IMR-90 (cell line): Measurements from ENCODE around the gene DNM2. TPM values are rescaled to one million over a fixed set of nuclear protein-coding genes. Genes with fewer than 3 reads are reported as not detected.

Experiments used
- ATAC-seq: fragments of 200-7000 bp; cut with Tn5 transposase; 2 replicates; pipeline ENCODE4 v1.9.1; 2020; ENCODE audit warnings: low read depth, mild to moderate bottlenecking, moderate library complexity
- BruUV-seq: library from RNA; stranded (reverse); fragments of 400-500 nt; replicated peaks from 2 replicates; lab custom pipeline; 2021; lab: Mats Ljungman, UMichigan
- CTCF ChIA-PET: fragments of 300-600 bp; formaldehyde crosslinking; extraction: SDS; loops from one replicate; lab custom pipeline; 2021; ENCODE audit warnings: antibody characterized with exemption; lab: Yijun Ruan, JAX
- POLR2A ChIA-PET: fragments of 300-600 bp; sonication (Branson Sonifier 250); formaldehyde crosslinking; loops from one replicate; lab custom pipeline; 2022; ENCODE audit warnings: antibody characterized with exemption; ENCODE audit not compliant: unreplicated experiment; lab: Charles Lee
- DNase-seq: peaks from one replicate; pipeline ENCODE4 v3.0.0; 2013
- H2AFZ ChIP-seq: replicated peaks from 2 replicates; pipeline ENCODE3; 2013; ENCODE audit warnings: low read length, mild to moderate bottlenecking; ENCODE audit not compliant: poor library complexity
- H2AK5ac ChIP-seq: 2 replicates; pipeline ENCODE4 v1.6.1; 2013; ENCODE audit warnings: low read depth, low read length, inconsistent platforms
- H2AK9ac ChIP-seq: replicated peaks from 2 replicates; pipeline ENCODE3; 2013; ENCODE audit warnings: mild to moderate bottlenecking, low read depth, low read length, moderate library complexity; ENCODE audit not compliant: poor library complexity
- H2BK120ac ChIP-seq: 2 replicates; pipeline ENCODE4 v1.6.1; 2013; ENCODE audit warnings: low read depth, low read length, inconsistent platforms
- H2BK15ac ChIP-seq: 3 replicates; pipeline ENCODE4 v1.6.1; 2013; ENCODE audit warnings: low read depth, low read length, inconsistent platforms
- H2BK20ac ChIP-seq: 2 replicates; pipeline ENCODE4 v1.6.1; 2013; ENCODE audit warnings: low read depth, mild to moderate bottlenecking, inconsistent platforms, low read length, moderate library complexity
- H2BK5ac ChIP-seq: 2 replicates; pipeline ENCODE4 v1.6.1; 2013; ENCODE audit warnings: mild to moderate bottlenecking, low read depth, low read length, inconsistent platforms; ENCODE audit not compliant: poor library complexity, severe bottlenecking
- H3K14ac ChIP-seq: replicated peaks from 2 replicates; pipeline ENCODE4 v1.6.1; 2013; ENCODE audit warnings: low read depth, low read length, inconsistent platforms
- H3K18ac ChIP-seq: 2 replicates; pipeline ENCODE4 v1.6.1; 2013; ENCODE audit warnings: low read depth, low read length, control low read depth
- H3K23ac ChIP-seq: 2 replicates; pipeline ENCODE4 v1.6.1; 2013; ENCODE audit warnings: low read depth, low read length, inconsistent platforms
- H3K27ac ChIP-seq: 2 replicates; pipeline ENCODE4 v1.5.1; 2013; ENCODE audit warnings: mild to moderate bottlenecking, control low read depth, low read length; ENCODE audit not compliant: insufficient read depth
- H3K27me3 ChIP-seq: 2 replicates; pipeline ENCODE4 v1.6.1; 2013; ENCODE audit warnings: low read length; ENCODE audit not compliant: control insufficient read depth, insufficient read depth
- H3K36me3 ChIP-seq: 2 replicates; pipeline ENCODE4 v1.6.1; 2013; ENCODE audit warnings: low read length, mixed read lengths; ENCODE audit not compliant: control insufficient read depth, insufficient read depth
- H3K4ac ChIP-seq: 2 replicates; pipeline ENCODE4 v1.6.1; 2013; ENCODE audit warnings: low read depth, low read length, inconsistent platforms
- H3K4me1 ChIP-seq: 2 replicates; pipeline ENCODE4 v1.6.1; 2013; ENCODE audit warnings: low read length, mixed read lengths; ENCODE audit not compliant: control insufficient read depth, insufficient read depth
- H3K4me2 ChIP-seq: 2 replicates; pipeline ENCODE4 v1.6.1; 2013; ENCODE audit warnings: low read depth, mild to moderate bottlenecking, control low read depth, low read length, moderate library complexity
- H3K4me3 ChIP-seq: 2 replicates; pipeline ENCODE4 v1.5.1; 2013; ENCODE audit warnings: low read depth, mild to moderate bottlenecking, control low read depth, low read length, moderate library complexity; ENCODE audit not compliant: insufficient read depth
- H3K56ac ChIP-seq: 2 replicates; pipeline ENCODE4 v1.6.1; 2013; ENCODE audit warnings: low read length, inconsistent platforms; ENCODE audit not compliant: insufficient read depth; ENCODE audit errors: extremely low read depth
- H3K79me1 ChIP-seq, 2 experiments: 2 replicates each; pipeline ENCODE4 v1.6.1; 2013; ENCODE audit warnings: low read length in 2 of 2, inconsistent platforms in 1 of 2, low read depth in 1 of 2
- H3K9ac ChIP-seq: 2 replicates; pipeline ENCODE4 v1.6.1; 2013; ENCODE audit warnings: low read depth, low read length, control low read depth
- H3K9me1 ChIP-seq: 2 replicates; pipeline ENCODE4 v1.6.1; 2013; ENCODE audit warnings: low read length, inconsistent platforms; ENCODE audit not compliant: insufficient read depth
- H3K9me3 ChIP-seq: 2 replicates; pipeline ENCODE4 v1.6.1; 2013; ENCODE audit warnings: low read length; ENCODE audit not compliant: control insufficient read depth, insufficient read depth
- H4K20me1 ChIP-seq: 2 replicates; pipeline ENCODE4 v1.6.1; 2013; ENCODE audit warnings: low read length, inconsistent platforms; ENCODE audit not compliant: insufficient read depth
- H4K5ac ChIP-seq: 2 replicates; pipeline ENCODE4 v1.6.1; 2013; ENCODE audit warnings: mild to moderate bottlenecking, low read depth, low read length, control low read depth
- H4K8ac ChIP-seq, 2 experiments: 2 replicates each; pipeline ENCODE4 v1.6.1; 2013; ENCODE audit warnings: low read depth in 2 of 2, low read length in 2 of 2, control low read depth in 1 of 2, inconsistent platforms in 1 of 2
- H4K91ac ChIP-seq: 2 replicates; pipeline ENCODE4 v1.6.1; 2013; ENCODE audit warnings: low read depth, low read length, inconsistent platforms; ENCODE audit not compliant: insufficient read depth
- CEBPB ChIP-seq: IDR thresholded peaks from 2 replicates; pipeline ENCODE4 v1.6.1; 2012; ENCODE audit warnings: low read depth, low read length, improper control_type of control experiment
- WGBS, 2 experiments: methylation state at CpG; one replicate each; pipeline versions ENCODE4 v1.1.5 to v1.1.7; 2013; ENCODE audit warnings: missing lambda C conversion rate in 2 of 2; ENCODE audit not compliant: insufficient read length in 1 of 2; ENCODE audit errors: extremely low coverage in 2 of 2; 5-methylcytosine and 5-hydroxymethylcytosine counted together
- dilution Hi-C: fragments of 300-500 bp; cut with HindIII; formaldehyde crosslinking; loops from one replicate; pipeline ENCODE4 v1.14.3; 2018; ENCODE audit warnings: low sequenced_read_pairs; ENCODE audit not compliant: unreplicated experiment
- in situ Hi-C: fragments of 300-500 bp; cut with MboI; formaldehyde crosslinking; loops from 3 replicates; pipeline ENCODE4 v1.14.3; 2019; ENCODE audit warnings: low sequenced_read_pairs, inconsistent platforms, mixed read lengths
- intact Hi-C: fragments of 100-400 bp; cut with micrococcal nuclease; formaldehyde crosslinking; loops from 2 replicates; pipeline ENCODE4 v1.10.0; 2022
- polyA plus RNA-seq, 3 experiments: library from polyadenylated mRNA; depleted of rRNA; stranded (reverse); fragments of >200 nt; gene quantifications; 2 replicates each; pipeline ENCODE4 v1.2.3, GENCODE V29; 2012; ENCODE audit warnings: low replicate concordance in 1 of 3
- total RNA-seq: library from RNA; depleted of rRNA; stranded (reverse); fragments of >200 nt; gene quantifications from 2 replicates; pipeline ENCODE4 v1.2.3, GENCODE V29; 2012

DNM2 gene
- total and polyA plus RNA-seq, 2 of the 4 experiments (the other 2 are of a cell fraction) = 55.6 to 74.2 TPM

DNA sequence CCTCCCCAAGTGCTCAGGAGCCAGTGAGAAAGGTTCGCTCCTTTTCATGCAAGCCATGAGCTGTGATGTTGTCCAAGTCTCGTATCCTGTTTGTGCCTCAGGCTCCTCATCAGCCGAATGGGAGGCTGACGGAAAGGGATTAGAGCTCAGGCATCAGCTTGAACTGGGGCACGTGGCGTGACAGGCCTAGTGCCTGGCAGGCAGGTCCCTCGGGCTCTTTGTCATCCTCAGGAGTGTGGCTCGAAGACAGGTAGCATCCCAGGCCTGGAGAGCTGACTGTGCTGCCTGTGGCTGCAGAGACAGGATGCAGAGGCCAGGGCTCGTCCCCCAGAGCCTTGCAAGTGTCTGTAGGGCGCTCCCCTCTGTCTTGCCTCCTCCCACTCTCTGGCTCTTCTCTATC is 38.5 kb downstream of the DNM2 start:
- H3K14ac ChIP-seq = no peak overlapping the region
- in situ Hi-C loops (no loop called here), intact Hi-C loops (no loop called here), dilution Hi-C loops (no loop called here)
- DNase-seq (no peak), ATAC-seq (no peak)
- no peak overlapping the region for H2AK5ac ChIP-seq
- ChIA-PET POLR2A (no interaction called here), CTCF (no interaction called here)
- no peak overlapping the region for H2AK9ac ChIP-seq
- TF ChIP-seq CEBPB = no peak
- H3K4me1 ChIP-seq = no peaks in the 10 kb centered on the region; the same call in 1 of the 2 replicates
- peaks cover 23% of the 10 kb centered on the region for H3K9me1 ChIP-seq
- H3K36me3 ChIP-seq = peaks cover 7% of the 10 kb centered on the region
- no peak overlapping the region for H4K91ac ChIP-seq
- no peak overlapping the region for H2BK5ac ChIP-seq
- peaks cover 24 to 88% of the 10 kb centered on the region in 2 experiments for H3K79me1 ChIP-seq
- H4K20me1 ChIP-seq = peaks cover 74% of the 10 kb centered on the region
- no peaks in the 10 kb centered on the region for H3K9me3 ChIP-seq
- no peak overlapping the region for H2AFZ ChIP-seq
- H3K56ac ChIP-seq = no peak overlapping the region
- H2BK120ac ChIP-seq = no peak overlapping the region
- no peak overlapping the region for H3K27ac ChIP-seq
- H3K4me3 ChIP-seq = no peak overlapping the region
- no peak overlapping the region for H2BK20ac ChIP-seq
- no TSS peak for BruUV-seq
- H3K9ac ChIP-seq = no peak overlapping the region
- no peak overlapping the region for H3K23ac ChIP-seq
- H4K5ac ChIP-seq = no peak overlapping the region
- 86% methylated on average over 8 of the region's 10 CpGs; no CpG with 5 or more reads in 1 of the 2 experiments for WGBS, 2 experiments
- H3K18ac ChIP-seq = no peak overlapping the region
- no peak overlapping the region for H3K4me2 ChIP-seq
- H2BK15ac ChIP-seq = no peak overlapping the region
- no peak overlapping the region for H3K4ac ChIP-seq
- H3K27me3 ChIP-seq = no peaks in the 10 kb centered on the region
- no peak overlapping the region for H4K8ac ChIP-seq
